HEK293 (cell line): Measurements from ENCODE around the gene RGL2.

Experiments used
- IKZF3 ChIP-seq: fragments of 450-650 bp; IDR thresholded peaks from 2 replicates; pipeline ENCODE4 v1.5.0; 2018; ENCODE audit warnings: missing biosample characterization, mild to moderate bottlenecking, missing genetic modification characterization, moderate library complexity
- KLF1 ChIP-seq: fragments of 450-650 bp; formaldehyde crosslinking; IDR thresholded peaks from 2 replicates; pipeline ENCODE4 v1.5.1; 2016; ENCODE audit warnings: missing biosample characterization, missing genetic modification characterization
- KLF9 ChIP-seq: fragments of 450-650 bp; formaldehyde crosslinking; IDR thresholded peaks from 2 replicates; pipeline ENCODE4 v1.5.1; 2016; ENCODE audit warnings: missing biosample characterization, missing genetic modification characterization, low read depth
- SP3 ChIP-seq: fragments of 450-650 bp; formaldehyde crosslinking; IDR thresholded peaks from 2 replicates; pipeline ENCODE4 v1.5.1; 2016; ENCODE audit warnings: missing biosample characterization, missing genetic modification characterization
- YY1 ChIP-seq: fragments of 450-650 bp; formaldehyde crosslinking; IDR thresholded peaks from 2 replicates; pipeline ENCODE4 v1.5.1; 2018; ENCODE audit warnings: missing biosample characterization, missing genetic modification characterization
- YY2 ChIP-seq: fragments of 450-650 bp; formaldehyde crosslinking; IDR thresholded peaks from 2 replicates; pipeline ENCODE4 v1.5.1; 2016; ENCODE audit warnings: missing biosample characterization, missing genetic modification characterization
- ZBTB48 ChIP-seq: fragments of 450-650 bp; formaldehyde crosslinking; IDR thresholded peaks from 2 replicates; pipeline ENCODE4 v1.5.1; 2016; ENCODE audit warnings: missing biosample characterization, missing genetic modification characterization
- ZFP69B ChIP-seq: fragments of 450-650 bp; formaldehyde crosslinking; IDR thresholded peaks from 2 replicates; pipeline ENCODE4 v1.5.1; 2016; ENCODE audit warnings: missing biosample characterization, missing genetic modification characterization
- ZIC2 ChIP-seq: fragments of 450-650 bp; formaldehyde crosslinking; IDR thresholded peaks from 2 replicates; pipeline ENCODE4 v1.5.1; 2016; ENCODE audit warnings: missing biosample characterization, missing genetic modification characterization
- ZNF23 ChIP-seq: fragments of 450-650 bp; formaldehyde crosslinking; IDR thresholded peaks from 2 replicates; pipeline ENCODE4 v1.5.1; 2016; ENCODE audit warnings: missing biosample characterization, missing genetic modification characterization, borderline replicate concordance
- ZNF548 ChIP-seq: fragments of 450-650 bp; formaldehyde crosslinking; IDR thresholded peaks from 2 replicates; pipeline ENCODE4 v1.5.1; 2016; ENCODE audit warnings: missing biosample characterization, missing genetic modification characterization
- ZNF654 ChIP-seq: fragments of 450-650 bp; formaldehyde crosslinking; IDR thresholded peaks from 2 replicates; pipeline ENCODE4 v1.5.1; 2016; ENCODE audit warnings: low read depth, missing biosample characterization, missing genetic modification characterization
- ZNF768 ChIP-seq: fragments of 450-650 bp; formaldehyde crosslinking; IDR thresholded peaks from 2 replicates; pipeline ENCODE4 v1.5.1; 2018; ENCODE audit warnings: missing biosample characterization, mild to moderate bottlenecking, missing genetic modification characterization
- ZNF837 ChIP-seq: fragments of 450-650 bp; formaldehyde crosslinking; IDR thresholded peaks from 2 replicates; pipeline ENCODE4 v1.5.1; 2016; ENCODE audit warnings: missing biosample characterization, missing genetic modification characterization
- ZSCAN16 ChIP-seq: fragments of 450-650 bp; formaldehyde crosslinking; IDR thresholded peaks from 2 replicates; pipeline ENCODE4 v1.5.1; 2016; ENCODE audit warnings: missing biosample characterization, missing genetic modification characterization
- TF ChIP-seq, protein P1 (sequence below): fragments of 450-650 bp; formaldehyde crosslinking; IDR thresholded peaks from 2 replicates; pipeline ENCODE4 v1.5.1; 2017; ENCODE audit warnings: missing biosample characterization, missing genetic modification characterization
- TF ChIP-seq, protein P2 (sequence below): fragments of 450-650 bp; formaldehyde crosslinking; IDR thresholded peaks from 2 replicates; pipeline ENCODE4 v1.5.1; 2016; ENCODE audit warnings: missing biosample characterization, missing genetic modification characterization
- TF ChIP-seq, protein P3 (sequence below): fragments of 450-650 bp; formaldehyde crosslinking; IDR thresholded peaks from 2 replicates; pipeline ENCODE4 v1.5.1; 2016; ENCODE audit warnings: missing biosample characterization, missing genetic modification characterization
- TF ChIP-seq, protein P4 (sequence below): fragments of 450-650 bp; formaldehyde crosslinking; IDR thresholded peaks from 2 replicates; pipeline ENCODE4 v1.5.1; 2016; ENCODE audit warnings: missing biosample characterization, missing genetic modification characterization
- TF ChIP-seq, protein P5 (sequence below): fragments of 450-650 bp; formaldehyde crosslinking; IDR thresholded peaks from 2 replicates; pipeline ENCODE4 v1.5.1; 2016; ENCODE audit warnings: missing biosample characterization, missing genetic modification characterization
- TF ChIP-seq, protein P6 (sequence below): fragments of 450-650 bp; formaldehyde crosslinking; IDR thresholded peaks from 2 replicates; pipeline ENCODE4 v1.5.1; 2017; ENCODE audit warnings: missing biosample characterization, missing genetic modification characterization
- TF ChIP-seq, protein P7 (sequence below): fragments of 450-650 bp; formaldehyde crosslinking; IDR thresholded peaks from 2 replicates; pipeline ENCODE4; 2016; ENCODE audit warnings: missing biosample characterization, missing genetic modification characterization
- TF ChIP-seq, protein P8 (sequence below): fragments of 450-650 bp; formaldehyde crosslinking; IDR thresholded peaks from 2 replicates; pipeline ENCODE4 v1.5.1; 2016; ENCODE audit warnings: missing biosample characterization, missing genetic modification characterization

RGL2 gene

DNA sequence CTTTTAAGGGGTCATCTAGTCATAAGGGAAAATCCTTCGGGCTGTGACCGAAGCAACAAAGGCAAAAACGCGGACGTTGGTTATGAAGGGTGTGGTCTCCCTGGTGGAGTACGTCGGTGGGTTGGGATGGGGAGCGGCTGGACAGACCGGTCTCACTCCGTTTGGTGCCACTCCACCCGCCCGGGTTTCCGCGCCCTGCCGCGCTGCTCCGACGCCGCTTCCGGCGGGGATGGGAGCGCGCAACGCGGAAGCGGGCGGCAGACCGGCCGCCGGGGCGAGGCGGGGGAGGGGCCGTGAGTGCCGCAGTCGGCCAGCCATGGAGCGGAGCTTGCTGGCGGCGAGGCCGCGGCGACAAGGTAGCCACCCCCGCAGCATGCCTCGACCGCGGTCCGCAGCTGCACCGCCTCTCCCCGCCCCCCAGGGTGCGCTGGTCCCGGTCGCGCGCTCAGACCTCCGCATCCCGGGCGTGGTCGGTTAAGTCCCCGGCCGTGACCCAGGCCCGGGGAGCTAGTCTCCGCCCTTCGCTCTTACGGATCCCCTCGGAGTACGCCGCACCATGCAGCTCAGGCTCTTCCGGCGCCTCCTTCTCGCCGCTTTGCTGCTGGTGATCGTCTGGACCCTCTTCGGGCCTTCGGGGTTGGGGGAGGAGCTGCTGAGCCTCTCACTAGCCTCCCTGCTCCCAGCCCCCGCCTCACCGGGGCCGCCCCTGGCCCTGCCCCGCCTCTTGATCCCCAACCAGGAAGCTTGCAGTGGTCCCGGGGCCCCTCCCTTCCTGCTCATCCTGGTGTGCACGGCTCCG is 21.7 kb downstream of the RGL2 start, which contains the start of gene B3GALT4 (continued):
- TF ChIP-seq, protein P1, sequence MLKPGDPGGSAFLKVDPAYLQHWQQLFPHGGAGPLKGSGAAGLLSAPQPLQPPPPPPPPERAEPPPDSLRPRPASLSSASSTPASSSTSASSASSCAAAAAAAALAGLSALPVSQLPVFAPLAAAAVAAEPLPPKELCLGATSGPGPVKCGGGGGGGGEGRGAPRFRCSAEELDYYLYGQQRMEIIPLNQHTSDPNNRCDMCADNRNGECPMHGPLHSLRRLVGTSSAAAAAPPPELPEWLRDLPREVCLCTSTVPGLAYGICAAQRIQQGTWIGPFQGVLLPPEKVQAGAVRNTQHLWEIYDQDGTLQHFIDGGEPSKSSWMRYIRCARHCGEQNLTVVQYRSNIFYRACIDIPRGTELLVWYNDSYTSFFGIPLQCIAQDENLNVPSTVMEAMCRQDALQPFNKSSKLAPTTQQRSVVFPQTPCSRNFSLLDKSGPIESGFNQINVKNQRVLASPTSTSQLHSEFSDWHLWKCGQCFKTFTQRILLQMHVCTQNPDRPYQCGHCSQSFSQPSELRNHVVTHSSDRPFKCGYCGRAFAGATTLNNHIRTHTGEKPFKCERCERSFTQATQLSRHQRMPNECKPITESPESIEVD (tag by site-specific recombination), result no peak
- TF ChIP-seq ZNF548 (tag by site-specific recombination) (no peak), YY2 (tag by site-specific recombination) (no peak), IKZF3 (peak; percentile 85), SP3 (tag by site-specific recombination) (peak; percentile 92), ZIC2 (tag by site-specific recombination) (0 out of 2 replicates have a peak, but pooled peaks have one; percentile 37), ZNF23 (tag by site-specific recombination) (no peak), KLF9 (tag by site-specific recombination) (peak; percentile 80), KLF1 (tag by site-specific recombination) (peak; percentile 71), YY1 (tag by site-specific recombination) (0 out of 2 replicates have a peak, but pooled peaks have one; percentile 45), ZBTB48 (tag by site-specific recombination) (peak; percentile 56), ZFP69B (tag by site-specific recombination) (peak; percentile 58; the same call in 1 of the 2 replicates), ZSCAN16 (tag by site-specific recombination) (0 out of 2 replicates have a peak, but pooled peaks have one; percentile 25), ZNF654 (no peak), ZNF768 (tag by site-specific recombination) (peak; percentile 45; the same call in 1 of the 2 replicates), ZNF837 (tag by site-specific recombination) (peak; percentile 53; the same call in 1 of the 2 replicates)
- TF ChIP-seq, protein P2, sequence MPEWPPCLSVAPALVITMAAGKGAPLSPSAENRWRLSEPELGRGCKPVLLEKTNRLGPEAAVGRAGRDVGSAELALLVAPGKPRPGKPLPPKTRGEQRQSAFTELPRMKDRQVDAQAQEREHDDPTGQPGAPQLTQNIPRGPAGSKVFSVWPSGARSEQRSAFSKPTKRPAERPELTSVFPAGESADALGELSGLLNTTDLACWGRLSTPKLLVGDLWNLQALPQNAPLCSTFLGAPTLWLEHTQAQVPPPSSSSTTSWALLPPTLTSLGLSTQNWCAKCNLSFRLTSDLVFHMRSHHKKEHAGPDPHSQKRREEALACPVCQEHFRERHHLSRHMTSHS (tag by site-specific recombination), result no peak
- TF ChIP-seq, protein P3, sequence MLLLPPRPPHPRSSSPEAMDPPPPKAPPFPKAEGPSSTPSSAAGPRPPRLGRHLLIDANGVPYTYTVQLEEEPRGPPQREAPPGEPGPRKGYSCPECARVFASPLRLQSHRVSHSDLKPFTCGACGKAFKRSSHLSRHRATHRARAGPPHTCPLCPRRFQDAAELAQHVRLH (tag by site-specific recombination), result peak; percentile 28; the same call in 1 of the 2 replicates
- TF ChIP-seq, protein P4, sequence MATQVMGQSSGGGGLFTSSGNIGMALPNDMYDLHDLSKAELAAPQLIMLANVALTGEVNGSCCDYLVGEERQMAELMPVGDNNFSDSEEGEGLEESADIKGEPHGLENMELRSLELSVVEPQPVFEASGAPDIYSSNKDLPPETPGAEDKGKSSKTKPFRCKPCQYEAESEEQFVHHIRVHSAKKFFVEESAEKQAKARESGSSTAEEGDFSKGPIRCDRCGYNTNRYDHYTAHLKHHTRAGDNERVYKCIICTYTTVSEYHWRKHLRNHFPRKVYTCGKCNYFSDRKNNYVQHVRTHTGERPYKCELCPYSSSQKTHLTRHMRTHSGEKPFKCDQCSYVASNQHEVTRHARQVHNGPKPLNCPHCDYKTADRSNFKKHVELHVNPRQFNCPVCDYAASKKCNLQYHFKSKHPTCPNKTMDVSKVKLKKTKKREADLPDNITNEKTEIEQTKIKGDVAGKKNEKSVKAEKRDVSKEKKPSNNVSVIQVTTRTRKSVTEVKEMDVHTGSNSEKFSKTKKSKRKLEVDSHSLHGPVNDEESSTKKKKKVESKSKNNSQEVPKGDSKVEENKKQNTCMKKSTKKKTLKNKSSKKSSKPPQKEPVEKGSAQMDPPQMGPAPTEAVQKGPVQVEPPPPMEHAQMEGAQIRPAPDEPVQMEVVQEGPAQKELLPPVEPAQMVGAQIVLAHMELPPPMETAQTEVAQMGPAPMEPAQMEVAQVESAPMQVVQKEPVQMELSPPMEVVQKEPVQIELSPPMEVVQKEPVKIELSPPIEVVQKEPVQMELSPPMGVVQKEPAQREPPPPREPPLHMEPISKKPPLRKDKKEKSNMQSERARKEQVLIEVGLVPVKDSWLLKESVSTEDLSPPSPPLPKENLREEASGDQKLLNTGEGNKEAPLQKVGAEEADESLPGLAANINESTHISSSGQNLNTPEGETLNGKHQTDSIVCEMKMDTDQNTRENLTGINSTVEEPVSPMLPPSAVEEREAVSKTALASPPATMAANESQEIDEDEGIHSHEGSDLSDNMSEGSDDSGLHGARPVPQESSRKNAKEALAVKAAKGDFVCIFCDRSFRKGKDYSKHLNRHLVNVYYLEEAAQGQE (tag by site-specific recombination), result no peak
- TF ChIP-seq, protein P5, sequence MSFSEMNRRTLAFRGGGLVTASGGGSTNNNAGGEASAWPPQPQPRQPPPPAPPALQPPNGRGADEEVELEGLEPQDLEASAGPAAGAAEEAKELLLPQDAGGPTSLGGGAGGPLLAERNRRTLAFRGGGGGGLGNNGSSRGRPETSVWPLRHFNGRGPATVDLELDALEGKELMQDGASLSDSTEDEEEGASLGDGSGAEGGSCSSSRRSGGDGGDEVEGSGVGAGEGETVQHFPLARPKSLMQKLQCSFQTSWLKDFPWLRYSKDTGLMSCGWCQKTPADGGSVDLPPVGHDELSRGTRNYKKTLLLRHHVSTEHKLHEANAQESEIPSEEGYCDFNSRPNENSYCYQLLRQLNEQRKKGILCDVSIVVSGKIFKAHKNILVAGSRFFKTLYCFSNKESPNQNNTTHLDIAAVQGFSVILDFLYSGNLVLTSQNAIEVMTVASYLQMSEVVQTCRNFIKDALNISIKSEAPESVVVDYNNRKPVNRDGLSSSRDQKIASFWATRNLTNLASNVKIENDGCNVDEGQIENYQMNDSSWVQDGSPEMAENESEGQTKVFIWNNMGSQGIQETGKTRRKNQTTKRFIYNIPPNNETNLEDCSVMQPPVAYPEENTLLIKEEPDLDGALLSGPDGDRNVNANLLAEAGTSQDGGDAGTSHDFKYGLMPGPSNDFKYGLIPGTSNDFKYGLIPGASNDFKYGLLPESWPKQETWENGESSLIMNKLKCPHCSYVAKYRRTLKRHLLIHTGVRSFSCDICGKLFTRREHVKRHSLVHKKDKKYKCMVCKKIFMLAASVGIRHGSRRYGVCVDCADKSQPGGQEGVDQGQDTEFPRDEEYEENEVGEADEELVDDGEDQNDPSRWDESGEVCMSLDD (tag by site-specific recombination), result no peak
- TF ChIP-seq, protein P6, sequence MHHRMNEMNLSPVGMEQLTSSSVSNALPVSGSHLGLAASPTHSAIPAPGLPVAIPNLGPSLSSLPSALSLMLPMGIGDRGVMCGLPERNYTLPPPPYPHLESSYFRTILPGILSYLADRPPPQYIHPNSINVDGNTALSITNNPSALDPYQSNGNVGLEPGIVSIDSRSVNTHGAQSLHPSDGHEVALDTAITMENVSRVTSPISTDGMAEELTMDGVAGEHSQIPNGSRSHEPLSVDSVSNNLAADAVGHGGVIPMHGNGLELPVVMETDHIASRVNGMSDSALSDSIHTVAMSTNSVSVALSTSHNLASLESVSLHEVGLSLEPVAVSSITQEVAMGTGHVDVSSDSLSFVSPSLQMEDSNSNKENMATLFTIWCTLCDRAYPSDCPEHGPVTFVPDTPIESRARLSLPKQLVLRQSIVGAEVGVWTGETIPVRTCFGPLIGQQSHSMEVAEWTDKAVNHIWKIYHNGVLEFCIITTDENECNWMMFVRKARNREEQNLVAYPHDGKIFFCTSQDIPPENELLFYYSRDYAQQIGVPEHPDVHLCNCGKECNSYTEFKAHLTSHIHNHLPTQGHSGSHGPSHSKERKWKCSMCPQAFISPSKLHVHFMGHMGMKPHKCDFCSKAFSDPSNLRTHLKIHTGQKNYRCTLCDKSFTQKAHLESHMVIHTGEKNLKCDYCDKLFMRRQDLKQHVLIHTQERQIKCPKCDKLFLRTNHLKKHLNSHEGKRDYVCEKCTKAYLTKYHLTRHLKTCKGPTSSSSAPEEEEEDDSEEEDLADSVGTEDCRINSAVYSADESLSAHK (tag by site-specific recombination), result 0 out of 2 replicates have a peak, but pooled peaks have one; percentile 44
- TF ChIP-seq, protein P7, sequence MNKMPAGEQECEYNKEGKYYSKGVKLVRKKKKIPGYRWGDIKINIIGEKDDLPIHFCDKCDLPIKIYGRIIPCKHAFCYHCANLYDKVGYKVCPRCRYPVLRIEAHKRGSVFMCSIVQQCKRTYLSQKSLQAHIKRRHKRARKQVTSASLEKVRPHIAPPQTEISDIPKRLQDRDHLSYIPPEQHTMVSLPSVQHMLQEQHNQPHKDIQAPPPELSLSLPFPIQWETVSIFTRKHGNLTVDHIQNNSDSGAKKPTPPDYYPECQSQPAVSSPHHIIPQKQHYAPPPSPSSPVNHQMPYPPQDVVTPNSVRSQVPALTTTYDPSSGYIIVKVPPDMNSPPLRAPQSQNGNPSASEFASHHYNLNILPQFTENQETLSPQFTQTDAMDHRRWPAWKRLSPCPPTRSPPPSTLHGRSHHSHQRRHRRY (tag by site-specific recombination), result no peak
- TF ChIP-seq, protein P8, sequence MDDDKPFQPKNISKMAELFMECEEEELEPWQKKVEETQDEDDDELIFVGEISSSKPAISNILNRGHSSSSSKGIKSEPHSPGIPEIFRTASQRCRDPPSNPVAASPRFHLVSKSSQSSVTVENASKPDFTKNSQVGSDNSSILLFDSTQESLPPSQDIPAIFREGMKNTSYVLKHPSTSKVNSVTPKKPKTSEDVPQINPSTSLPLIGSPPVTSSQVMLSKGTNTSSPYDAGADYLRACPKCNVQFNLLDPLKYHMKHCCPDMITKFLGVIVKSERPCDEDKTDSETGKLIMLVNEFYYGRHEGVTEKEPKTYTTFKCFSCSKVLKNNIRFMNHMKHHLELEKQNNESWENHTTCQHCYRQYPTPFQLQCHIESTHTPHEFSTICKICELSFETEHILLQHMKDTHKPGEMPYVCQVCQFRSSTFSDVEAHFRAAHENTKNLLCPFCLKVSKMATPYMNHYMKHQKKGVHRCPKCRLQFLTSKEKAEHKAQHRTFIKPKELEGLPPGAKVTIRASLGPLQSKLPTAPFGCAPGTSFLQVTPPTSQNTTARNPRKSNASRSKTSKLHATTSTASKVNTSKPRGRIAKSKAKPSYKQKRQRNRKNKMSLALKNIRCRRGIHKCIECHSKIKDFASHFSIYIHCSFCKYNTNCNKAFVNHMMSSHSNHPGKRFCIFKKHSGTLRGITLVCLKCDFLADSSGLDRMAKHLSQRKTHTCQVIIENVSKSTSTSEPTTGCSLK (tag by site-specific recombination), result no peak
